ENCODE results near the gene SNRNP35.

DNA sequence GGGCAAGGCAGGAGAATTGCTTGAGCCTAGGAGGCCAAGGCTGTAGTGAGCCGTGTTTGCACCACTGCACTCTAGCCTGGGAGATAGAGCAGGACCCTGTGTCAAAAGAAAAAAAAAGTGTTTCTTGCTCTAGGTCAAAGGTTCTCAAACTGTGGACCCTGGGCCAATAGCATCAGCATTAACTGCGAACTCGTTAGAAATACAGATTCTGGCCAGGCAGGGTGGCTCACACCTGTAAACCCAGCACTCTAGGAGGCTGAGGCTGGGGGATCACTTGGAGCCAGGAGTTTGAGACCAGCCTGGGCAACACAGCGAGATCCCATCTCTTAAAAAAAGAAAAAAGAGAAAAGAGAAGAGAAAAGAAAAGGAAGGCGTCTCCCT is 22.3 kb upstream of the SNRNP35 start:
- TF ChIP-seq, protein P1, sequence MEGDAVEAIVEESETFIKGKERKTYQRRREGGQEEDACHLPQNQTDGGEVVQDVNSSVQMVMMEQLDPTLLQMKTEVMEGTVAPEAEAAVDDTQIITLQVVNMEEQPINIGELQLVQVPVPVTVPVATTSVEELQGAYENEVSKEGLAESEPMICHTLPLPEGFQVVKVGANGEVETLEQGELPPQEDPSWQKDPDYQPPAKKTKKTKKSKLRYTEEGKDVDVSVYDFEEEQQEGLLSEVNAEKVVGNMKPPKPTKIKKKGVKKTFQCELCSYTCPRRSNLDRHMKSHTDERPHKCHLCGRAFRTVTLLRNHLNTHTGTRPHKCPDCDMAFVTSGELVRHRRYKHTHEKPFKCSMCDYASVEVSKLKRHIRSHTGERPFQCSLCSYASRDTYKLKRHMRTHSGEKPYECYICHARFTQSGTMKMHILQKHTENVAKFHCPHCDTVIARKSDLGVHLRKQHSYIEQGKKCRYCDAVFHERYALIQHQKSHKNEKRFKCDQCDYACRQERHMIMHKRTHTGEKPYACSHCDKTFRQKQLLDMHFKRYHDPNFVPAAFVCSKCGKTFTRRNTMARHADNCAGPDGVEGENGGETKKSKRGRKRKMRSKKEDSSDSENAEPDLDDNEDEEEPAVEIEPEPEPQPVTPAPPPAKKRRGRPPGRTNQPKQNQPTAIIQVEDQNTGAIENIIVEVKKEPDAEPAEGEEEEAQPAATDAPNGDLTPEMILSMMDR (IDR thresholded peaks at IDR 0.05), result no peak
- no peak for TF ChIP-seq ZFX (IDR thresholded peaks at IDR 0.05; ENCODE audit: borderline replicate concordance)
